OCI-LY7 (cell line): ENCODE data around the gene BLTP3B. TPM values are rescaled to one million over a fixed set of nuclear protein-coding genes. Genes with fewer than 3 reads are reported as not detected.
A peak's percentile ranks its signal among the peaks of the same experiment; 100 is the strongest.

Experiments used
- BruUV-seq: library from RNA; stranded (reverse); fragments of 400-500 nt; replicated peaks from 2 replicates; lab custom pipeline; 2021; lab: Mats Ljungman, UMichigan
- CTCF ChIA-PET: fragments of 300-600 bp; sonication (Branson Sonifier 250); formaldehyde crosslinking; loops from one replicate; lab custom pipeline; 2022; ENCODE audit warnings: antibody characterized with exemption; ENCODE audit not compliant: unreplicated experiment; lab: Charles Lee
- POLR2A ChIA-PET: fragments of 300-600 bp; sonication (Branson Sonifier 250); formaldehyde crosslinking; loops from one replicate; lab custom pipeline; 2022; ENCODE audit warnings: antibody characterized with exemption; lab: Charles Lee
- DNase-seq: peaks from one replicate; pipeline ENCODE4 v3.0.0-alpha.2; 2015; ENCODE audit warnings: low spot score
- H2AFZ ChIP-seq: fragments of 200-600 bp; sonication (generic), shearing (Covaris generic); 2 replicates; pipeline ENCODE4 v1.6.1; 2014; ENCODE audit warnings: mild to moderate bottlenecking, antibody characterized with exemption, low read length, moderate library complexity
- H3K27ac ChIP-seq: fragments of 200-600 bp; sonication (generic); 2 replicates; pipeline ENCODE4 v1.5.1; 2014; ENCODE audit warnings: mixed run types, low read depth, mild to moderate bottlenecking, moderate library complexity, low read length, inconsistent platforms; ENCODE audit not compliant: poor library complexity, severe bottlenecking
- H3K36me3 ChIP-seq: fragments of 200-600 bp; sonication (generic); 2 replicates; pipeline ENCODE4 v1.6.1; 2014; ENCODE audit warnings: mild to moderate bottlenecking, antibody characterized with exemption, low read length, moderate library complexity, mixed read lengths; ENCODE audit not compliant: insufficient read depth
- H3K4me1 ChIP-seq: fragments of 200-600 bp; sonication (generic); 2 replicates; pipeline ENCODE4 v1.5.1; 2014; ENCODE audit warnings: mild to moderate bottlenecking, low read length; ENCODE audit not compliant: insufficient read depth, poor library complexity, severe bottlenecking
- H3K4me2 ChIP-seq: fragments of 200-600 bp; sonication (generic); 2 replicates; pipeline ENCODE4 v1.6.1; 2014; ENCODE audit warnings: mild to moderate bottlenecking, low read length
- H3K4me3 ChIP-seq: fragments of 200-600 bp; sonication (generic); 2 replicates; pipeline ENCODE4 v1.5.1; 2014; ENCODE audit warnings: mild to moderate bottlenecking, low read depth, low read length; ENCODE audit not compliant: poor library complexity, severe bottlenecking
- H3K79me2 ChIP-seq: fragments of 200-600 bp; sonication (generic); 2 replicates; pipeline ENCODE4 v1.6.1; 2016; ENCODE audit warnings: low read depth, mild to moderate bottlenecking, low read length, moderate library complexity, mixed read lengths; ENCODE audit not compliant: insufficient read depth
- H3K9me2 ChIP-seq: fragments of 200-600 bp; sonication (generic); 2 replicates; pipeline ENCODE4 v1.6.1; 2016; ENCODE audit warnings: mild to moderate bottlenecking, low read length, mixed read lengths; ENCODE audit not compliant: insufficient read depth
- H3K9me3 ChIP-seq: fragments of 200-600 bp; sonication (generic); 2 replicates; pipeline ENCODE4 v1.6.1; 2014; ENCODE audit warnings: mild to moderate bottlenecking, mixed run types, low read length, mixed read lengths
- H4K20me1 ChIP-seq: fragments of 200-600 bp; sonication (generic); 2 replicates; pipeline ENCODE4 v1.6.1; 2014; ENCODE audit warnings: mild to moderate bottlenecking, antibody characterized with exemption, low read length, moderate library complexity, mixed read lengths; ENCODE audit not compliant: insufficient read depth
- EZH2phosphoT487 ChIP-seq: fragments of 200-600 bp; sonication (generic); IDR thresholded peaks from 2 replicates; pipeline ENCODE4 v1.6.1; 2018; ENCODE audit warnings: low read depth, borderline replicate concordance, mild to moderate bottlenecking, mixed run types, antibody characterized with exemption, low read length, moderate library complexity, mixed read lengths
- intact Hi-C: fragments of 100-400 bp; cut with micrococcal nuclease; formaldehyde crosslinking; loops from one replicate; pipeline ENCODE4 v1.10.0; 2022; ENCODE audit not compliant: unreplicated experiment
- total RNA-seq, 2 experiments: library from RNA; depleted of rRNA in 1 of 2; stranded (reverse); fragments of >200 nt in 1 of 2; shearing (Covaris generic) in 1 of 2; gene quantifications; 2 replicates each; pipeline ENCODE4 v1.2.3, GENCODE V29; 2014 to 2022
- TF ChIP-seq, protein P1 (sequence below): fragments of 200-600 bp; sonication (generic); conservative IDR thresholded peaks from 2 replicates; pipeline ENCODE4 v1.5.1; 2014; ENCODE audit warnings: mild to moderate bottlenecking, antibody characterized with exemption, low read length, moderate library complexity, mixed read lengths

Gene BLTP3B
- total RNA-seq, 2 experiments from 2014 or later: 18.9 to 20.2 TPM

DNA sequence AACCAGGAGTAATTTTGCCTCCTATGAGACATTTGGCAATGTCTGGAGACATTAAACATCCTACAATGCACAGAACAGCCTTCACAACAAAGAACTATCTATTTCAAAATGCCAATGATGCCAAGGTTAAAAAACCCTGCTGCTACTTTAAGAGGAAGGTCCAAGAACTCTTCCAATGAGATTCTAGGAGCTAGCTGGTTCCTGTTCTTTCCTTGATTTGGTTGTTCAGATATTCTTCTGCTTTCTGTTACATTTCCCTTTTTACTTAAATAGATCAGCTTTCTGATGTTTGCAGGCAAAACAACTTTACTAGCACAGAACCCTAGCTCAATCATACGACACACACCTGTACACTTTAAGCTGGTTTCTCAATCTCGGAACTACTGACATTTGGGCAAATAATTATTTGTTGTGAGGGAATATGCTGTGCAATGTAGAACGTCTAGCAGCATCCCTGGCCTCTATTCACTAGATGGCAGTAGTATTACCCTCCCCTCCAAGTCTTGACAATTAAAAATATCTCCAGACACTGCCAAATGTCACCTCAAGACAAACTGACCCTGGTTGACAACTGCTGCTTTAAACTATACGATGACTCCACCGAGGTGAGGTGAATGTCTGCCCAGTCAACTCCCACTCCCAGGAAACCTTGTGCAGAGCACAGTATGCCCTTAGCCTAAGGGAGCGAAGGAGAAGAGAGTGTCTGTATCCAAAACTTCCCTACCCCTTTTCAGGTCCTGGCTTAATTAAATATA is 4.4 kb downstream of the BLTP3B start:
- CTCF ChIA-PET: interaction anchor here (0.6 to 1.0 kb wide), 2 partner anchors 9 to 16 kb away, joined by 3 read pairs; no protein-coding TSS in a partner anchor
- H3K9me2 ChIP-seq: no peaks in the 10 kb centered on the region
- BruUV-seq: no TSS peak
- peak; percentile 59 for DNase-seq
- H2AFZ ChIP-seq: no peak overlapping the region; the same call in 1 of the 2 replicates
- peaks cover 87% of the 10 kb centered on the region for H3K79me2 ChIP-seq
- peak overlapping the region; percentile 26 for H3K27ac ChIP-seq
- H4K20me1 ChIP-seq: peaks cover 22% of the 10 kb centered on the region; the same call in 1 of the 2 replicates
- peaks cover 36% of the 10 kb centered on the region for H3K4me1 ChIP-seq
- peaks cover 6% of the 10 kb centered on the region; the same call in 1 of the 2 replicates for H3K36me3 ChIP-seq
- TF ChIP-seq, protein P1, sequence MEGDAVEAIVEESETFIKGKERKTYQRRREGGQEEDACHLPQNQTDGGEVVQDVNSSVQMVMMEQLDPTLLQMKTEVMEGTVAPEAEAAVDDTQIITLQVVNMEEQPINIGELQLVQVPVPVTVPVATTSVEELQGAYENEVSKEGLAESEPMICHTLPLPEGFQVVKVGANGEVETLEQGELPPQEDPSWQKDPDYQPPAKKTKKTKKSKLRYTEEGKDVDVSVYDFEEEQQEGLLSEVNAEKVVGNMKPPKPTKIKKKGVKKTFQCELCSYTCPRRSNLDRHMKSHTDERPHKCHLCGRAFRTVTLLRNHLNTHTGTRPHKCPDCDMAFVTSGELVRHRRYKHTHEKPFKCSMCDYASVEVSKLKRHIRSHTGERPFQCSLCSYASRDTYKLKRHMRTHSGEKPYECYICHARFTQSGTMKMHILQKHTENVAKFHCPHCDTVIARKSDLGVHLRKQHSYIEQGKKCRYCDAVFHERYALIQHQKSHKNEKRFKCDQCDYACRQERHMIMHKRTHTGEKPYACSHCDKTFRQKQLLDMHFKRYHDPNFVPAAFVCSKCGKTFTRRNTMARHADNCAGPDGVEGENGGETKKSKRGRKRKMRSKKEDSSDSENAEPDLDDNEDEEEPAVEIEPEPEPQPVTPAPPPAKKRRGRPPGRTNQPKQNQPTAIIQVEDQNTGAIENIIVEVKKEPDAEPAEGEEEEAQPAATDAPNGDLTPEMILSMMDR: peak; percentile 78
- no peak for TF ChIP-seq EZH2phosphoT487
- no peaks in the 10 kb centered on the region for H3K9me3 ChIP-seq
- H3K4me2 ChIP-seq: peak overlapping the region; percentile 80
- intact Hi-C loops: no loop called here
- H3K4me3 ChIP-seq: peak overlapping the region; percentile 49
- POLR2A ChIA-PET: interaction anchor here (0.7 to 2.3 kb wide), 5 partner anchors 9 to 1924 kb away, joined by 4 to 13 read pairs (median 4); no protein-coding TSS in a partner anchor

DNA sequence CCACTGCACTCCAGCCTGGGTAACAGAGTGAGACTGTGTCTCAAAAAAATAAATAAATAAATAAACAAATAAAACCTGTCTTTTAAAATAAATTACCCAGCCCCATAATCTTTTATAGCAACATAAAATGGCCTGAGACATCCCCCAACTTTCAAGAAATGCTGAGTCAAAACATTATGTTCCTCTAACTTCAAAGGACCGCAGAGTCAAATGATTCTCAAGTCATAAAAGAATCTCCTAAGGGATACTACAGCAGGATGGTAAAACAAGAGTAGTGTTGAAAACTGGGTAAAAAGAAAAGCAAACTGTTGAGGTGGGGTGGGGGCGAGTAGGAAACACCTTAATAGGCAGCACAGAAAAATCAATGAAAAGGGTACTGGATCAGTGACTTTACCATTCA is 9.5 kb downstream of the BLTP3B start:
- H3K27ac ChIP-seq: no peak overlapping the region
- CTCF ChIA-PET: no interaction called here
- no peak overlapping the region for H3K4me2 ChIP-seq
- TF ChIP-seq EZH2phosphoT487: no peak
- intact Hi-C loops: no loop called here
- DNase-seq: no peak
- peaks cover 7% of the 10 kb centered on the region for H4K20me1 ChIP-seq
- H3K9me2 ChIP-seq: no peaks in the 10 kb centered on the region
- H3K4me3 ChIP-seq: no peak overlapping the region
- peaks cover 12% of the 10 kb centered on the region; the same call in 1 of the 2 replicates for H3K36me3 ChIP-seq
- H3K9me3 ChIP-seq: no peaks in the 10 kb centered on the region
- BruUV-seq: no TSS peak
- H3K79me2 ChIP-seq: peaks cover 78% of the 10 kb centered on the region
- POLR2A ChIA-PET: no interaction called here
- H3K4me1 ChIP-seq: peaks cover 15% of the 10 kb centered on the region
- H2AFZ ChIP-seq: no peak overlapping the region

DNA sequence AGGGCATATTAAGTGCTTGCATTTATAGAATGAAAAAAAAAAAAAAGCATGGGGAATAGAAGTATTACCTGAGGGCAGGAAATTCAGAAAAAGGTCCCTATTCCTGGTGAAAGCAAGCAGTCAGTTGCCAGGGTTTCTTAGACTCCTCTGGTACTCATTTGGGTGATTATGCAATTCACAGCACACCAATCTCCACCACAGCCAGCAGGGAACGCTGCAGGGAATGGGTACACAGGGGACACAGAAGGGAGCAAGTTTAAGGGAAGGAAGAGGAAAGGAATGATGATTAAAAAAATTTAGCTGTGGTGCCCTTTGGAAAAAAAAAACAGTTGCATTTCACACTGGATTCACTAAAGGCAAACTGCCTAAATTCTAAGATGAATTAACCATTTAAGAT is 14.2 kb downstream of the BLTP3B start:
- Histone ChIP-seq H2AFZ (no peak overlapping the region), H3K27ac (no peak overlapping the region), H3K9me2 (no peaks in the 10 kb centered on the region), H3K4me3 (no peak overlapping the region), H3K9me3 (no peaks in the 10 kb centered on the region), H3K4me2 (peak overlapping the region; percentile 28; the same call in 1 of the 2 replicates), H3K79me2 (peaks cover 60% of the 10 kb centered on the region; the same call in 1 of the 2 replicates), H3K36me3 (peaks cover 6% of the 10 kb centered on the region; the same call in 1 of the 2 replicates), H3K4me1 (peaks cover 15% of the 10 kb centered on the region), H4K20me1 (no peaks in the 10 kb centered on the region; the same call in 1 of the 2 replicates)
- POLR2A ChIA-PET: interaction anchor here (0.7 to 2.2 kb wide), 4 partner anchors 10 to 40 kb away, joined by 3 to 13 read pairs (median 3); no protein-coding TSS in a partner anchor
- DNase-seq: no peak
- TF ChIP-seq, protein P1: peak; percentile 53
- no peak for TF ChIP-seq EZH2phosphoT487
- CTCF ChIA-PET: no interaction called here
- no TSS peak for BruUV-seq
- intact Hi-C loops: no loop called here
